ENCODE data around the gene PHLDB2.

The PHLDB2 gene

GRCh38 chr3:111955876-111956275 is 96.8 kb downstream of the PHLDB2 start:
- POLR2A ChIA-PET: no interaction called here
- TF ChIP-seq FOXA1 (IDR thresholded peaks at IDR 0.05) (no peak), TARDBP (IDR thresholded peaks at IDR 0.05) (no peak), LEF1 (IDR thresholded peaks at IDR 0.05; ENCODE audit: borderline replicate concordance) (no peak), BHLHE40 (IDR thresholded peaks at IDR 0.05; ENCODE audit: borderline replicate concordance) (no peak), FOXM1 (IDR thresholded peaks at IDR 0.05; ENCODE audit: borderline replicate concordance) (no peak)
- CTCF ChIA-PET: no interaction called here
- DNase-seq (ENCODE audit: extremely low spot score): no peak

GRCh38 chr3:111956449-111956848 is 97.4 kb downstream of the PHLDB2 start:
- ChIA-PET CTCF (no interaction called here), POLR2A (no interaction called here)
- TF ChIP-seq ELF4 (IDR thresholded peaks at IDR 0.05) (no peak), BHLHE40 (IDR thresholded peaks at IDR 0.05; ENCODE audit: borderline replicate concordance) (no peak), SUZ12 (IDR thresholded peaks at IDR 0.05) (no peak)
- DNase-seq (ENCODE audit: extremely low spot score): no peak

- CTCF ChIA-PET: interaction anchor here (1.3 kb wide), 1 partner anchor 11 kb away, joined by 3 read pairs; no protein-coding TSS in a partner anchor
These were observed 98.1 kb downstream of the PHLDB2 start for GRCh38 chr3:111956995-111957734.

GRCh38 chr3:111961461-111962164 is 102.5 kb downstream of the PHLDB2 start:
- DNase-seq (ENCODE audit: extremely low spot score): no peak
- TF ChIP-seq FOXA1 (IDR thresholded peaks at IDR 0.05) (no peak), LEF1 (IDR thresholded peaks at IDR 0.05; ENCODE audit: borderline replicate concordance) (no peak), NFRKB (IDR thresholded peaks at IDR 0.05) (no peak), ELF4 (IDR thresholded peaks at IDR 0.05) (no peak), ARNT (IDR thresholded peaks at IDR 0.05) (no peak), FOXK2 (IDR thresholded peaks at IDR 0.05) (no peak), TARDBP (IDR thresholded peaks at IDR 0.05) (no peak), ZNF384 (IDR thresholded peaks at IDR 0.05) (no peak), BHLHE40 (IDR thresholded peaks at IDR 0.05; ENCODE audit: borderline replicate concordance) (no peak), PKNOX1 (IDR thresholded peaks at IDR 0.05) (no peak), HDGF (IDR thresholded peaks at IDR 0.05; ENCODE audit: borderline replicate concordance) (no peak), SP1 (IDR thresholded peaks at IDR 0.05) (no peak), FOXM1 (IDR thresholded peaks at IDR 0.05; ENCODE audit: borderline replicate concordance) (no peak), SUZ12 (IDR thresholded peaks at IDR 0.05) (no peak), CTBP1 (IDR thresholded peaks at IDR 0.05; ENCODE audit: borderline replicate concordance) (no peak), L3MBTL2 (conservative IDR thresholded peaks at IDR 0.05) (no peak)
- CTCF ChIA-PET: interaction anchor here (0.7 kb wide), 1 partner anchor 244 kb away, joined by 3 read pairs; no protein-coding TSS in a partner anchor
- POLR2A ChIA-PET: interaction anchor here (1.1 kb wide), 1 partner anchor 17 kb away, joined by 3 read pairs; the partner anchor contains the start of gene ABHD10

More at GRCh38 chr3:111956995-111957734, 98.1 kb downstream of the PHLDB2 start:
- DNase-seq (ENCODE audit: extremely low spot score): no peak
- POLR2A ChIA-PET: no interaction called here
- no peak for TF ChIP-seq FOXM1 (IDR thresholded peaks at IDR 0.05; ENCODE audit: borderline replicate concordance)
- no peak for TF ChIP-seq BHLHE40 (IDR thresholded peaks at IDR 0.05; ENCODE audit: borderline replicate concordance)
- TF ChIP-seq ARNT (IDR thresholded peaks at IDR 0.05): no peak
- no peak for TF ChIP-seq TARDBP (IDR thresholded peaks at IDR 0.05)
- TF ChIP-seq FOXK2 (IDR thresholded peaks at IDR 0.05): no peak
- no peak for TF ChIP-seq SUZ12 (IDR thresholded peaks at IDR 0.05)
- no peak for TF ChIP-seq ZNF384 (IDR thresholded peaks at IDR 0.05)
- TF ChIP-seq NFRKB (IDR thresholded peaks at IDR 0.05): no peak
- no peak for TF ChIP-seq FOXA1 (IDR thresholded peaks at IDR 0.05)
- TF ChIP-seq SP1 (IDR thresholded peaks at IDR 0.05): no peak
- no peak for TF ChIP-seq LEF1 (IDR thresholded peaks at IDR 0.05; ENCODE audit: borderline replicate concordance)

GRCh38 chr3:111963424-111963823 is 104.4 kb downstream of the PHLDB2 start:
- no peak for DNase-seq (ENCODE audit: extremely low spot score)
- ChIA-PET CTCF (interaction anchor here (1.3 kb wide), 1 partner anchor 9 kb away, joined by 3 read pairs; no protein-coding TSS in a partner anchor), POLR2A (no interaction called here)
- TF ChIP-seq LEF1 (IDR thresholded peaks at IDR 0.05; ENCODE audit: borderline replicate concordance) (no peak), ELF4 (IDR thresholded peaks at IDR 0.05) (no peak), SUZ12 (IDR thresholded peaks at IDR 0.05) (no peak), CTBP1 (IDR thresholded peaks at IDR 0.05; ENCODE audit: borderline replicate concordance) (no peak), BHLHE40 (IDR thresholded peaks at IDR 0.05; ENCODE audit: borderline replicate concordance) (no peak)

GRCh38 chr3:111965484-111965883 is 106.4 kb downstream of the PHLDB2 start:
- ChIA-PET CTCF (interaction anchor here (0.9 to 1.2 kb wide), 3 partner anchors 105 to 250 kb away, joined by 3 to 6 read pairs (median 4); no protein-coding TSS in a partner anchor), POLR2A (no interaction called here)
- TF ChIP-seq FOXK2 (IDR thresholded peaks at IDR 0.05): no peak
- TF ChIP-seq SP1 (IDR thresholded peaks at IDR 0.05): no peak
- no peak for TF ChIP-seq SUZ12 (IDR thresholded peaks at IDR 0.05)
- TF ChIP-seq ELF4 (IDR thresholded peaks at IDR 0.05): no peak
- no peak for TF ChIP-seq TARDBP (IDR thresholded peaks at IDR 0.05)
- no peak for TF ChIP-seq L3MBTL2 (conservative IDR thresholded peaks at IDR 0.05)
- no peak for TF ChIP-seq FOXM1 (IDR thresholded peaks at IDR 0.05; ENCODE audit: borderline replicate concordance)
- no peak for TF ChIP-seq HDGF (IDR thresholded peaks at IDR 0.05; ENCODE audit: borderline replicate concordance)
- no peak for TF ChIP-seq PKNOX1 (IDR thresholded peaks at IDR 0.05)
- TF ChIP-seq BHLHE40 (IDR thresholded peaks at IDR 0.05; ENCODE audit: borderline replicate concordance): no peak
- TF ChIP-seq CTBP1 (IDR thresholded peaks at IDR 0.05; ENCODE audit: borderline replicate concordance): no peak
- no peak for TF ChIP-seq ARNT (IDR thresholded peaks at IDR 0.05)
- no peak for TF ChIP-seq FOXA1 (IDR thresholded peaks at IDR 0.05)
- no peak for TF ChIP-seq LEF1 (IDR thresholded peaks at IDR 0.05; ENCODE audit: borderline replicate concordance)
- no peak for TF ChIP-seq ZNF384 (IDR thresholded peaks at IDR 0.05)
- TF ChIP-seq NFRKB (IDR thresholded peaks at IDR 0.05): no peak
- no peak for DNase-seq (ENCODE audit: extremely low spot score)

Data from HEK293T (cell line).